Effector memory CD8-positive, alpha-beta T cell (primary cell): Measurements from ENCODE around the gene SCTR.
A peak's percentile ranks its signal among the peaks of the same experiment; 100 is the strongest.

Source experiments
- ATAC-seq: fragments of 150-1000 bp; cut with Tn5 transposase; replicated peaks from 2 replicates; pipeline ENCODE4 v1.10.0; 2021; ENCODE audit warnings: mild to moderate bottlenecking, moderate library complexity
- DNase-seq, 3 experiments: peaks; one replicate each; pipeline ENCODE4 v3.0.0; 2021
- H3K27ac Mint-ChIP-seq, 2 donors: one replicate each; pipeline ENCODE4 v1.8.0; 2022; ENCODE audit warnings: mild to moderate bottlenecking in 2 of 2, mixed read lengths in 2 of 2, moderate library complexity in 2 of 2
- H3K27me3 Mint-ChIP-seq, 2 donors: one replicate each; pipeline ENCODE4 v1.8.0; 2022; ENCODE audit warnings: mixed read lengths in 2 of 2
- H3K36me3 Mint-ChIP-seq: one replicate; pipeline ENCODE4 v1.8.0; 2022; ENCODE audit warnings: mild to moderate bottlenecking, moderate library complexity, mixed read lengths; ENCODE audit not compliant: insufficient read depth
- H3K4me1 Mint-ChIP-seq, 2 donors: one replicate each; pipeline ENCODE4 v1.8.0; 2022; ENCODE audit warnings: low read depth in 2 of 2, mixed read lengths in 2 of 2
- H3K4me3 Mint-ChIP-seq, 2 donors: one replicate each; pipeline ENCODE4 v1.8.0; 2022; ENCODE audit warnings: mild to moderate bottlenecking in 2 of 2, mixed read lengths in 2 of 2, moderate library complexity in 2 of 2
- H3K9me3 Mint-ChIP-seq, 2 donors: one replicate each; pipeline ENCODE4 v1.8.0; 2022; ENCODE audit warnings: mixed read lengths in 2 of 2

Gene SCTR

GRCh38 chr2:119436993-119437772 lies 87.1 kb downstream of the SCTR start:
- DNase-seq: no peak
- Mint-ChIP-seq H3K4me3 (no peak overlapping the region), H3K9me3 (no peaks in the 10 kb centered on the region), H3K36me3 (no peaks in the 10 kb centered on the region), H3K4me1 (peaks cover 0 to under 1% of the 10 kb centered on the region in 2 donors), H3K27me3 (peaks cover 56 to 93% of the 10 kb centered on the region in 2 donors), H3K27ac (no peak overlapping the region)
- ATAC-seq: no peak

DNA sequence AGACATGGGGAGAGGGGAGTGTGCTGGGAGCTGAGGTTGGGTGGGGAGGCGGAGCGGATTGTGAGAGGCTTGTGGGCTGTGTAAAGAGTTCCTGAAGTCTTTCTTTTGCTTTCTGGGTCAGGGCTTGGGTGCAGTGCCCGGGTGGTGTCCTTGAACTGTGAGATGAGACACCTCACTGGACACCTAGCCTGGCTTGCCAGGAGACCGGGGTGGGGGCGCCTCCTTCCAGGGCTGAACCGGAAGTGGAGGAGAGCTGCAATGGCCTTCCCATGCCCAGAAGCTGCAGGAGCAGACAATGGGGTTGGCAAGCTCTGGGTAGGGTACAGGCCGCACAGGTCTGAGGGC lies 88.4 kb downstream of the SCTR start:
- no peaks in the 10 kb centered on the region for H3K36me3 Mint-ChIP-seq
- H3K4me1 Mint-ChIP-seq: peaks cover 0 to 3% of the 10 kb centered on the region in 2 donors
- DNase-seq (no peak), ATAC-seq (no peak)
- no peak overlapping the region for H3K27ac Mint-ChIP-seq
- no peaks in the 10 kb centered on the region for H3K9me3 Mint-ChIP-seq
- H3K4me3 Mint-ChIP-seq: no peak overlapping the region
- peaks cover 60 to 94% of the 10 kb centered on the region in 2 donors for H3K27me3 Mint-ChIP-seq

DNA sequence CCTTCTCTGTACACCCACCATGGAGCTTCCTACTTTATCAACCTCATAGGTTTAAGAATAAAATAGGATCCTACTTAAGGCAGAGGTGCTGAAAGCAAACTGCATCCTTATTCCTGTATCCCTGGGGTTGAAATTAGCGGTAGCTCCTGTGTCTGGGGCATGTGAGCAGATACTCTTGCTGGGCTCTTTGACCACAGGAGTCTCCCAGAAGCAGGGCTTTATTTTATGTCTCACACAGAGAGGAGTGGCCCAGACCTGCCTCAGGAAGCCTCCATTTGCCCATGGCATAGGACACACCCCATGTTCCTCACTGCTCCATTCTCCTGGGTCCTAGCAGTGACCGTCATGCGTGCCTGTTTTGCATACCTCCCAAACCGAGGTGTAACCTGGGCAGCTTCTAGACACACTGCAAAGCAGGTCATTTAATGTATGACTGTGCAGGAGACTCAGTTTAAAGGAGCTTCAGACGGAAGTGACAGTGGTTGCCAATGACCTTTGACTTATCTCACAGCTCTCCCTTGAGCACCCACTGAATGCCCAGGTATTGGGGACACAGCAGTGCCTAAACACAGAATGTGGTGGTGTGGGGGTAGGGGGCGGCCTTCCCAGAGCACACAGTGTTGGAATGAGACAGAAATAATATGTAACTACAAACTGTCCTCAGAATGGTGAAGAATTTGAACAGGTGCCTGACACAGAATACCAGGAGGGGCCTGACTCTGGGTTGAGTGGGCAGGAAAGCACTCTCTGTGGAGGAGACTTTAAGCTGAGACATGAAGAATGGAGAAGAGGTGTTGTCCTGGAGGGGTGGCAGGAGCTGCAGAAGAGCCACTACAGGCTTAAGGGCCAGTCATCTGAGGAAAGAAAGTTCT lies 89.0 kb downstream of the SCTR start:
- H3K4me3 Mint-ChIP-seq: no peak overlapping the region
- peaks cover 64 to 97% of the 10 kb centered on the region in 2 donors for H3K27me3 Mint-ChIP-seq
- H3K36me3 Mint-ChIP-seq: no peaks in the 10 kb centered on the region
- peaks cover 0 to 3% of the 10 kb centered on the region in 2 donors for H3K4me1 Mint-ChIP-seq
- H3K27ac Mint-ChIP-seq: no peak overlapping the region
- no peaks in the 10 kb centered on the region for H3K9me3 Mint-ChIP-seq
- no peak for ATAC-seq
- no peak for DNase-seq

- no peaks in the 10 kb centered on the region for H3K36me3 Mint-ChIP-seq
- no peaks in the 10 kb centered on the region for H3K9me3 Mint-ChIP-seq
- peaks cover 66 to 97% of the 10 kb centered on the region in 2 donors for H3K27me3 Mint-ChIP-seq
- H3K4me1 Mint-ChIP-seq: peaks cover 0 to 3% of the 10 kb centered on the region in 2 donors
- H3K27ac Mint-ChIP-seq: no peak overlapping the region
- no peak overlapping the region for H3K4me3 Mint-ChIP-seq
- ATAC-seq (no peak), DNase-seq (no peak)
Observed at GRCh38 chr2:119434664-119435063, 89.6 kb downstream of the SCTR start.

DNA sequence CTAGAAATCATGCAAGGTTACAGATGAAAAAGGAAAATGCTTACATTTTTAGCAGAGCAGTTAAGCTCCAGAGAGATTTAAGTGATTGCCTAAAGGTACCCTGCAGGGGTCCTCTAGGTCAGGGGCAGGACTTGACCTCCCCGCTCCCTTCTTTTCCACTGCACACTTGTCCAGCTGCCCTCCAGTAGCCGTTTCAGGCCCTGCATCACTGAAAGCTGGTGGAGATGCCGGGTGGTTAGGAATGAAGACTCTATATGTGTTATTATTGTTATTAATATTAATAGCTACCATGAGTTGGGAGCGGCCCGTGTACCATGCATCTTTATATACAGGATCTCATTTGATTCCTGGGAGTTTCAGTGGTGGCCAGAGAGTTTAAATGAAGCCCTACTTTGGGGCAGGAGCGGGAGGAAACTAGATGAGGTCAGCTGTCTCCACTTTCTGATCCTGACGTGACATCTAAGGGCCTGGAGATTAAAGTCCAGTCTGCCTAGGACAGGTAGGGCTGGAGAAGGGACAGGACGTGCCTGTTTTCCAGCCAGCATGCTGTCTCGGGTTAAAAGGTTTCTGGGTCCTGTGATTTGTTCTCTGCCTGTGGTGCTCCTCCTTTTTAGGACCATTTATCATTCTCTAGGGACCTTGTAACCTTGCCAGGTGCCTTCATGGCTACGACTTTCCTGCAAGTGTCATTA lies 90.5 kb downstream of the SCTR start:
- H3K27ac Mint-ChIP-seq: no peak overlapping the region
- H3K36me3 Mint-ChIP-seq: no peaks in the 10 kb centered on the region
- H3K9me3 Mint-ChIP-seq: no peaks in the 10 kb centered on the region
- H3K27me3 Mint-ChIP-seq: peaks cover 67 to 97% of the 10 kb centered on the region in 2 donors
- DNase-seq: no peak
- H3K4me1 Mint-ChIP-seq: peaks cover 0 to 3% of the 10 kb centered on the region in 2 donors
- ATAC-seq: no peak
- no peak overlapping the region for H3K4me3 Mint-ChIP-seq

GRCh38 chr2:119432851-119433522 lies 91.3 kb downstream of the SCTR start:
- ATAC-seq: no peak
- Mint-ChIP-seq H3K36me3 (no peaks in the 10 kb centered on the region), H3K4me3 (peak overlapping the region in 1 of 2 donors; percentile 48), H3K4me1 (peaks cover 0 to 3% of the 10 kb centered on the region in 2 donors), H3K9me3 (no peaks in the 10 kb centered on the region), H3K27ac (no peak overlapping the region), H3K27me3 (peaks cover 61 to 97% of the 10 kb centered on the region in 2 donors)
- DNase-seq: no peak

GRCh38 chr2:119431976-119432850 lies 92.1 kb downstream of the SCTR start:
- ATAC-seq (no peak), DNase-seq (no peak)
- Mint-ChIP-seq H3K9me3 (no peaks in the 10 kb centered on the region), H3K4me1 (peaks cover 0 to 3% of the 10 kb centered on the region in 2 donors), H3K27me3 (peaks cover 66 to 97% of the 10 kb centered on the region in 2 donors), H3K27ac (no peak overlapping the region), H3K4me3 (peak overlapping the region in 1 of 2 donors; percentile 48), H3K36me3 (no peaks in the 10 kb centered on the region)

GRCh38 chr2:119431155-119431975 lies 92.9 kb downstream of the SCTR start, which contains the start of gene TMEM37:
TSS of gene TMEM37 (plus strand) at chr2:119431854. CDS start at chr2:119431904, 50 bp downstream.
- peaks cover 0 to 3% of the 10 kb centered on the region in 2 donors for H3K4me1 Mint-ChIP-seq
- no peak within 1 kb of the TSS for H3K27ac Mint-ChIP-seq
- peak within 1 kb of the TSS in 1 of 2 donors; percentile 48 for H3K4me3 Mint-ChIP-seq
- H3K36me3 Mint-ChIP-seq: no peaks in the 10 kb centered on the region
- no peaks in the 10 kb centered on the region for H3K9me3 Mint-ChIP-seq
- H3K27me3 Mint-ChIP-seq: peaks cover 73 to 97% of the 10 kb centered on the region in 2 donors
- DNase-seq (no peak), ATAC-seq (no peak)

DNA sequence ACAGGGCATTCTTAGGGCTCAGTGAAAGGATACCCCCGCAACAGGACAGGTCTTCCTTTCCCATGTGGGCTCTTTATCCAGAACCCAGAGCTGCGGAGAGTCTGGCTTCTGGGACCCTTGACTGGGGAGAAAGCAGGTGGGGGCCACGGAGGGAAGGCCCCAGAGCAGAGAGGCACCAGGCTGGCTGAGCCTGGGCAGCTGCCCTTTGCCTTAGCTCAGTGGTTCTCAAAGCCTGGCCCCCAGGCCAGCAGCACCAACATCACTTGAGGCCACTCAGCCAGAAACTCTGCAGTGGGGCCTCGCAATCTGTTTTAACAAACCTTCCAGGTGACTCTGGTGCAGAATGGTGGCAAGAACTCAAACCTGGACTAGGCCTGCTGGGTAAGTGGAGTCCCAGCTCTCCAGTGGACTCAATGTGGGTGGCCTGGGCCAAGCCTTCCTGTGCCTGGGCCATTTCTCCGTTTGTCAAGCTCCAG lies 94.2 kb downstream of the SCTR start:
- H3K27ac Mint-ChIP-seq: no peak overlapping the region
- peaks cover 72 to 97% of the 10 kb centered on the region in 2 donors for H3K27me3 Mint-ChIP-seq
- H3K4me3 Mint-ChIP-seq: no peak overlapping the region
- peaks cover 0 to 3% of the 10 kb centered on the region in 2 donors for H3K4me1 Mint-ChIP-seq
- no peaks in the 10 kb centered on the region for H3K36me3 Mint-ChIP-seq
- ATAC-seq: no peak
- no peak for DNase-seq
- no peaks in the 10 kb centered on the region for H3K9me3 Mint-ChIP-seq

- Mint-ChIP-seq H3K9me3 (no peaks in the 10 kb centered on the region), H3K4me1 (peaks cover 0 to 3% of the 10 kb centered on the region in 2 donors)
Observed at GRCh38 chr2:119429225-119429981, 94.9 kb downstream of the SCTR start.

More at GRCh38 chr2:119429225-119429981, 94.9 kb downstream of the SCTR start:
- Mint-ChIP-seq H3K4me3 (no peak overlapping the region), H3K36me3 (no peaks in the 10 kb centered on the region), H3K27me3 (peaks cover 75 to 97% of the 10 kb centered on the region in 2 donors), H3K27ac (no peak overlapping the region)
- DNase-seq: no peak
- ATAC-seq: no peak
